M059J (cell line): ENCODE results near the gene CLDN15. TPM values are rescaled to one million over a fixed set of nuclear protein-coding genes. Genes with fewer than 3 reads are reported as not detected.

Experiments
- DNase-seq: peaks from one replicate; pipeline ENCODE4 v3.0.0-alpha.2; 2012; ENCODE audit warnings: low read depth
- total RNA-seq: library from RNA; depleted of rRNA; stranded (reverse); fragments of >200 nt; shearing (Covaris generic); gene quantifications from 2 replicates; pipeline ENCODE4 v1.2.3, GENCODE V29; 2014

CLDN15 gene
- total RNA-seq, 1 experiment from 2014 or later, result 3.2 TPM

- peak; percentile 90 for DNase-seq
Observed at GRCh38 chr7:101244375-101245146, 7.0 kb upstream of the CLDN15 start, which contains the start of gene FIS1. Gene FIS1, minus strand, starts transcription at chr7:101245081. Its CDS starts 77 bp downstream, at chr7:101245004.

DNA sequence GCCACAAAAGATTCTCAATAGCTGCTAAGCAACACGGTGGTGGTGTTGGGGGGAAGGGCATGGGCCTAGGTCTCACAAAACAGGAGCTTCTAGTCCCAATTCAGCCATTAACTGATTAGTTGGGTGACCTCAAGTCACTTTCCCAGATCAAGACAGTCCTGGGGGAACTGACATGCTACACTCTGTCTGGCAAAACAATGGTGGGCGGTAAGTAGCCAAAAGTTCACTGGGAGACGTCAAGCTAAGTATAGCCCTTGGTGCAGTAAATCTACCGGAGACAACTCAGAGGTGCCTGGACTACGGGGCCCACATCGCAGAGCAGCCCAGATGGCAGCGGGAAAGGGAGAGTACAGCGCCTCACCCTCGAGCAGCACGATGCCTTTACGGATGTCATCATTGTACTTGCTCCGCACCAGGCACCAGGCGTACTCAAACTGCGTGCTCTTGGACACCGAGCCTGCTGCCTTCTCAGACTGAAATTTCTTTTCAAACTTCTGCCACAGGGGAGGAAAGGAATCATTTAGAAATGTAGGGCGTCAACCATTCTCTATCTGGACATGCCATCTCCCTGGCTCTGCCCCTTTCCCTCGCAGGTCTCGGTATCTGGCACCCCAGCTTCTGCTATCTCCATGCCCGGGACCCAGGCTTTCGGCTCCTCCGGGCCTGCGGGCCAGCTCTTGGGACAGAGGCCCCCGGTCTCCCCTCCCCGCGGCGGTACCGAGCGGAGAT is 6.2 kb upstream of the CLDN15 start:
- DNase-seq, result no peak

DNA sequence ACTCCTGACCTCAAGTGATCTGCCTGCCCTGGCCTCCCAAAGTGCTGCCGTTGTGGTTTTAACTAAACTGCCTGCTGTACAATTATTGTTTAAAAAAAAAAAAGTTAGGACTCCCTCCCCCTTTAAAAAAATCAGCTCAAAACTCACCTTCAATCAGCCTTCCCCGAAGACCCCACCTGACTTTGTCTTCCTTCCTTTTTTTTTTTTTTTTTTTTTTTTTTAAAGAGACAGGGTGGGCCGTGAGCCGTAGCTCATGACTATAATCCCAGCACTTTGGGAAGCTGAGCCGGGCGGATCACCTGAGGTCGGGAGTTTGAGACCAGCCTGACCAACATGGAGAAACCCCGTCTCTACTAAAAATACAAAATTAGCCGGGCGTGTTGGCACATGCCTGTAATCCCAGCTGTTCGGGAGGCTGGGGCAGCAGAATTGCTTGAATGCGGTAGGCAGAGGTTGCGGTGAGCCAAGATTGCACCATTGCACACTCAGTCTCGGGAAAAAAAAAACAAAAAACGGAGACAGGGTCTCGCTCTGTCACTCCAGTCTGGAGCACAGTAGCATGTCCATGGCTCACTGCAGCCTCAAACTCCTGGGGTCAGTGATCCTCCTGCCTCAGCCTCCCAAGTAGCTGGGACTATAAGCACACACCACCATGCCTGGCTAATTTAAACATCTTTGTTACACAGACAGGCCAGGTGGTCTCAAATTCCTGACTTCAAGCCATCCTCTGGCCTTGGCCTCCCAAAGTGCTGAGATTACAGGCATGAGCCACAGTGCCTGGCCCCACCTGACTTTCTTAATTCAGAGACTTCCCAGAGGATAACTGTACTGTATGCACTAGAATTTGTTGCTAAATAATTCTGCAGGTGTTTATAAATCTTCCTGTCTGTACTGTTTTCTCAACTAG is 4.1 kb upstream of the CLDN15 start:
- no peak for DNase-seq

DNA sequence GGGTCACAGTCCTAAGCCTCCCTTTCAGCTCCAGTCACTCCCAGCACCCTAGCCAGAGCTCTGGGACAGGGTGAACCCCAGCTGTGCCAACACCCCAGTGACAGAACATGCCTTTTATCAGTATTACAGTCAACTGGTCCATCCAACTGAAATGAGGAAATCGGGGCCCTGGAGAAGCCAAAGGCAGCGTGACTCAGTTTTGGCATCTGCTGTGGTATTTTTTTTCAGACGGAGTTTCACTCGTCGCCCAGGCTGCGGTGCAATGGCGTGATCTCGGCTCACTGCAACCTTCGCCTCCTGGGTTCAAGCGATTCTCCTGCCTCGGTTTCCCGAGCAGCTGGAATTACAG is 3.4 kb upstream of the CLDN15 start:
- no peak for DNase-seq

GRCh38 chr7:101240226-101241014 is 2.8 kb upstream of the CLDN15 start:
- no peak for DNase-seq

GRCh38 chr7:101239951-101240220 is 2.3 kb upstream of the CLDN15 start:
- DNase-seq, result no peak

- no peak for DNase-seq
Observed at GRCh38 chr7:101239191-101239950, 1.8 kb upstream of the CLDN15 start.

DNA sequence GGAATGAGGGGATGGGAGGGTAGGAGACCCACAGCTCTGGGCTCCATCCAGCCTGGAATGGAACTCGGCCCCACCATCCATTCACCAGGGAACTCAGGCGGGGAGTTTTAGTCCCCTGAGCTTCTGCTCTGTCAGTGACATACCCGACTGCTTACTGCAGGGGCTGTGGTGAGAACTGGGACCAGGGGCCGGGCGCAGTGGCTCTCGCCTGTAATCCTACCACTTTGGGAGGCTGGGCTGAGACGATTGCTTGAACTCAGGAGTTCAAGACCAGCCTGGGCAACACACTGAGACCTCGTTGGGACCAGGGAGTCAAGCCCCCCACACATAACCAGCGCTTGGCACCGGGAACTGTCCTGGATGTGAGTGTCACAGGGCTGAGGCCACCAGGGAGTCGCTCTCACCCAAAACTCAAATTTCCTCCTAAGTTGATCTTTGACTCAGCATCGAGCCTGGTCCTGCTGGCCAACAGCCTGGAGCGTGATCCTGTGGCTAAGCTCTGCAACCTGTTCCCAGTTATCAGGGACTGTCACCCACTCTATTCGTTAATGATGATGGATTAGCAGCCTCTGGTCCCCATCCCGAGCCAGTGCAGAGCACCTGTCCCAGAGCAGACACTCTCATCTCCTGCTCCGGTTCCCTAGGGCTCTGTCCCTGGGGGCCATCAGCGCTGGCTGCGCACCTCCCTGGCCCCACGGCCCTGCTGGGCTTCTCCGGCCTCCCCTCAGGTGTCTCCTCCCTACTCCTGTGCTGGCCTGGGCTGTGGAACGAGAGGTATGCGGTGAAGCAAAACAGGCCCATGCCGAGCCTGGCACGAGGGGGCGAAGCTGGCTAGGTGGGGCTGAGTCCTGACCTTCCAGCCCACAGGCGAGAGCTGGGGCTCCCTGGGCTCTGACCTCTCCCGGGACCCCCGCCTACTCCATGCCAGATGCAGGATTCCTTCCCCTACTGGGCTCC is 902 bp upstream of the CLDN15 start:
- no peak for DNase-seq

- no peak for DNase-seq
Observed at GRCh38 chr7:101236292-101236835, 1.2 kb downstream of the CLDN15 start.

DNA sequence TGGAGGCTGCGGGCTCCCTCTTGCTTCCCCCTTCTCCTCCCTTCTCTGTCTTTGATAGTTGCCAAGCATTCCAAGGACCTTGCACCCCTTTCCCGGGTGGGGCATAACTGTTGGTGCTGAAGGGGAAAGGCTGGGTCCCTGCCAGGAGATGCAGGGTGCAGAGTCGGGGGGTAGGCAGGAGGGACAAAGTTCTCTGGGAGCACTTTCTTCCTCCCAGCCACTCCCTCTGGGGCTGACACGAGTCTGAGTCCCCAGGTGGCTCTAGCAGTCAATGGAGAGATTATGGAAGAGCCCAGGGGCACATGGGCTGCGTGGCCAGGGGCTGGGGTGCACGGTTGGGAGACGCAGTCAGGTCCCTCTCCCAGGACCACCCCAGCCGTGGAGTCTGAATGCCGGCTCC is 2.1 kb downstream of the CLDN15 start:
- no peak for DNase-seq

GRCh38 chr7:101235050-101235449 is 2.6 kb downstream of the CLDN15 start:
- no peak for DNase-seq

DNA sequence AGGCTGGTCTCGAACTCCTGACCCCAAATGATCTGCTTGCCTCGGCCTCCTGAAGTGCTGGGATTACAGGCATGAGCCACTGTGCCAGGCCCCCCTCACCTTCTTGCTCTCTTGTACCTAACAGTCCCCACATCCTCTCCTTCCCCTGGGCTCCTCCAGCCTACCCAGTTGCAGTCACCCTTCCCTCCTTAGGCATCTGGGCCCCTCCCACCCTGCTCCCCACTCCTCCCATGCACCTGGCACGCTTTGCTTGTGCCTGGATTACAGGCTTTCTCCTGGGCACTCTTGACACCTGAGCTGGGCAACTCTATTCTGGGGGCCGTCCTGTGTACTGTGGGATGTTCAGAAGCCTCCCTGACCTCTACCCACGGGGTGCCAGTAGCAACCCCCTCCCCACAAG is 3.0 kb downstream of the CLDN15 start:
- DNase-seq, result no peak

DNA sequence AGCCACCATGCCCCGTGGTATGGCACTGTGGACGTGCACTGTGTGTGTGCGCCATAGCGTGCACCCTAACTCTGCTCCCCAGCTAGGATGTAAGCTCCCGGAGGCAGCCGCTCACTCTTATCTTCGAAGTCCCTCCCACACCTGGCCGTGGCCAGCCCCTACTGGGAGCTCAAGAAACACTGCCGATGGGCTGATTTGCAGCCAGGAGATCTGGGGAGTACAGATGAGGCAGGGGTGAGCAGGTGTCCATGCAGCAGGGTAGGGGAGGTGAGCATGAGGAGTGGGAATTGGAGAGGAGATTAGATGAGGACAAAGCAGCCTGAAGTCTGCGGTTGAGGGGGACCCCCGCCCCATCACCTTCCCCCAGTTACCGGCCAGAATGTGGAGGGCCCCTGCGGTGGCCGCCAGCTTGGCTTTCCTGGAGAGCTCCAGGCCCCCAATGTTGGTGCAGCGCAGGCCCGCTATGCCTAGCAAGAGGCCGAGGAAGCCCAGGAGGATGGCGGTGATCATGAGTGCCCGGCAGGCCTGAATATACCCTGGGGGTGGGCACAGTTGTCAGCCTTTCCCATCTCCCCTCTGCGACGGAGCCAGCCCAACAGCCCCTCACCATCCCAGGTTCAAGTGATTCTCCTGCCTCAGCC is 3.6 kb downstream of the CLDN15 start:
- no peak for DNase-seq

GRCh38 chr7:101232141-101232850 is 5.3 kb downstream of the CLDN15 start:
- no peak for DNase-seq

DNA sequence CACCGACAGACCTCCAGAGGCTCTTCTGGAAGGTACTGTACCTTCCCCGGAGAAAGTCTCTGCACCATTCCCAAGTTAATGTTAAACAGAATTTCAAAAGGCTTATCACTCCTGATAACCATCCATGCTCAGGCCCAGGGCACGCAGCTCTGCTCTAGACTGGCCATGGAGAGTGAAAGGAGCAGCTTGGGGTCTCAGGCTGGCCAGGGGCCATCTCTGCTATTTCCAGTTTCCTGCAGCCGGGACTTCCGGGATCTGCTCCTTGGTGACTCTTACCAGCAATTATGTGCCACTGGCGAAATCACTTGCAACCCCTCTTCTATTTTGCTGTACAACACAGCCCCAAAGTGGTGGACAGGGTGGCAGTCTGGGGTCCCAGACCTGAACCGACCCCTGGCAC is 6.0 kb downstream of the CLDN15 start:
- DNase-seq, result no peak

- no peak for DNase-seq
Observed at GRCh38 chr7:101226721-101227120, 10.9 kb downstream of the CLDN15 start.

GRCh38 chr7:101225650-101226049 is 12.0 kb downstream of the CLDN15 start:
- DNase-seq, result no peak

GRCh38 chr7:101223528-101223927 is 14.1 kb downstream of the CLDN15 start:
- DNase-seq, result no peak
